MCF 10A (cell line): ENCODE measurements around the gene STMN3. TPM values are rescaled to one million over a fixed set of nuclear protein-coding genes. Genes with fewer than 3 reads are reported as not detected.

Source experiments
- BruUV-seq: library from RNA; stranded (reverse); fragments of 400-500 nt; replicated peaks from 2 replicates; lab custom pipeline; 2021; lab: Mats Ljungman, UMichigan
- CTCF ChIA-PET: fragments of 300-600 bp; sonication (Branson Sonifier 250); formaldehyde crosslinking; extraction: SDS; loops from one replicate; lab custom pipeline; 2021; ENCODE audit warnings: antibody characterized with exemption, inconsistent platforms; lab: Yijun Ruan, JAX
- POLR2A ChIA-PET: fragments of 300-600, 350-650 bp; sonication (Branson Sonifier 250); formaldehyde crosslinking; extraction: SDS; loops from one replicate; lab custom pipeline; 2020; ENCODE audit warnings: antibody characterized with exemption, inconsistent platforms; lab: Yijun Ruan, JAX
- DNase-seq: peaks from one replicate; pipeline ENCODE4 v3.0.0-alpha.2; 2018; ENCODE audit not compliant: unreplicated experiment
- H3K27ac Mint-ChIP-seq: one replicate; pipeline ENCODE4 v1.8.0; 2022; ENCODE audit warnings: mild to moderate bottlenecking, low read depth, mixed read lengths; ENCODE audit not compliant: unreplicated experiment
- H3K27me3 Mint-ChIP-seq: one replicate; pipeline ENCODE4 v1.8.0; 2022; ENCODE audit warnings: mixed read lengths; ENCODE audit not compliant: insufficient read depth, unreplicated experiment
- H3K36me3 Mint-ChIP-seq: one replicate; pipeline ENCODE4 v1.8.0; 2022; ENCODE audit warnings: mild to moderate bottlenecking, moderate library complexity, mixed read lengths; ENCODE audit not compliant: insufficient read depth, unreplicated experiment
- H3K4me1 Mint-ChIP-seq: one replicate; pipeline ENCODE4 v1.8.0; 2022; ENCODE audit warnings: mixed read lengths; ENCODE audit not compliant: insufficient read depth, unreplicated experiment
- H3K4me3 Mint-ChIP-seq: one replicate; pipeline ENCODE4 v1.8.0; 2022; ENCODE audit warnings: mild to moderate bottlenecking, moderate library complexity, mixed read lengths; ENCODE audit not compliant: unreplicated experiment
- H3K9me3 Mint-ChIP-seq: one replicate; pipeline ENCODE4 v1.8.0; 2022; ENCODE audit warnings: mixed read lengths; ENCODE audit not compliant: unreplicated experiment
- CTCF ChIP-seq: fragments of 200-600 bp; IDR thresholded peaks from one replicate; pipeline ENCODE4 v1.8.0; 2022; ENCODE audit warnings: antibody characterized with exemption, mild to moderate bottlenecking; ENCODE audit not compliant: unreplicated experiment
- intact Hi-C: fragments of 100-400 bp; cut with micrococcal nuclease; formaldehyde crosslinking; loops from 2 replicates; pipeline ENCODE4 v1.14.1; 2022
- total RNA-seq: library from RNA; stranded (reverse); gene quantifications from 2 replicates; pipeline ENCODE4 v1.2.3, GENCODE V29; 2022

Gene STMN3
- total RNA-seq, 1 experiment from 2014 or later: 5.3 TPM

- intact Hi-C loops: no loop called here
- Mint-ChIP-seq H3K27ac (no peak overlapping the region), H3K36me3 (peaks cover 19% of the 10 kb centered on the region), H3K4me3 (no peak overlapping the region), H3K9me3 (no peaks in the 10 kb centered on the region), H3K27me3 (no peaks in the 10 kb centered on the region), H3K4me1 (no peaks in the 10 kb centered on the region)
- no peak for DNase-seq
- no TSS peak for BruUV-seq
- POLR2A ChIA-PET: interaction anchor here (0.5 to 0.6 kb wide), 2 partner anchors 11 to 134 kb away, joined by 3 read pairs; no protein-coding TSS in a partner anchor
- no peak for TF ChIP-seq CTCF
- CTCF ChIA-PET: interaction anchor here (0.6 to 1.5 kb wide), 4 partner anchors 12 to 122 kb away, joined by 3 to 5 read pairs (median 3); no protein-coding TSS in a partner anchor
Observed at GRCh38 chr20:63618291-63618980, 34.8 kb downstream of the STMN3 start.

DNA sequence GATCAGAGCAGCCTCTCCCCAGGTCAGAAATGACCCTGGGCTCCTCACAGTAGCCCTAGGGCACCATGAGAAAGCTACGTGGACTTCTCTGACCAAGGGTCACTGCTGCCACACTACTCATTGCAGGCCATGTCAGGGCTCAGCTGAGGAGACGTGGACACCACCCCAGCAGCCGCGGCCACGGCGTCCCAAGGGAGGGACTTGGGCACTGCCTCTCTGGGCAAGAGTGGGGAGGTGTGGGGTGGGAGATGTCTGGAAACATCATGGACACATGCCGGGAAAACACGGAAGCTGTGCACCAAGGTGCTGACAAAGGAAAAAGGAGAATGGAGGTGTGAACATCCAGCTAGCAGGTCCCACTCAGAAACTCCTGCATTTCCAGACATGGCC, 35.4 kb downstream of the STMN3 start:
- CTCF ChIA-PET: interaction anchor here (1.5 kb wide), 1 partner anchor 121 kb away, joined by 5 read pairs; no protein-coding TSS in a partner anchor
- DNase-seq: no peak
- Mint-ChIP-seq H3K4me1 (no peaks in the 10 kb centered on the region), H3K9me3 (no peaks in the 10 kb centered on the region), H3K27me3 (no peaks in the 10 kb centered on the region), H3K4me3 (no peak overlapping the region), H3K27ac (no peak overlapping the region), H3K36me3 (peaks cover 20% of the 10 kb centered on the region)
- POLR2A ChIA-PET: interaction anchor here (0.6 kb wide), 2 partner anchors 11 to 20 kb away, joined by 3 read pairs; no protein-coding TSS in a partner anchor
- intact Hi-C loops: no loop called here
- no TSS peak for BruUV-seq
- no peak for TF ChIP-seq CTCF

GRCh38 chr20:63617092-63617875, 35.9 kb downstream of the STMN3 start:
- H3K9me3 Mint-ChIP-seq: no peaks in the 10 kb centered on the region
- DNase-seq: no peak
- no TSS peak for BruUV-seq
- no peak for TF ChIP-seq CTCF
- intact Hi-C loops: no loop called here
- H3K36me3 Mint-ChIP-seq: peaks cover 20% of the 10 kb centered on the region
- CTCF ChIA-PET: interaction anchor here (0.7 to 1.5 kb wide), 4 partner anchors 44 to 914 kb away, joined by 3 to 5 read pairs (median 4); partner anchors contain the start of gene HELZ2
- POLR2A ChIA-PET: interaction anchor here (0.6 kb wide), 2 partner anchors 12 to 19 kb away, joined by 3 read pairs; no protein-coding TSS in a partner anchor
- no peaks in the 10 kb centered on the region for H3K4me1 Mint-ChIP-seq
- H3K27ac Mint-ChIP-seq: no peak overlapping the region
- no peak overlapping the region for H3K4me3 Mint-ChIP-seq
- H3K27me3 Mint-ChIP-seq: no peaks in the 10 kb centered on the region
